ENCODE results near the gene YIPF5. TPM values are rescaled to one million over a fixed set of nuclear protein-coding genes. Genes with fewer than 3 reads are reported as not detected.

Gene YIPF5
- total and polyA plus RNA-seq, 7 donors = 12.3 to 44.6 (median 35.2) TPM

DNA sequence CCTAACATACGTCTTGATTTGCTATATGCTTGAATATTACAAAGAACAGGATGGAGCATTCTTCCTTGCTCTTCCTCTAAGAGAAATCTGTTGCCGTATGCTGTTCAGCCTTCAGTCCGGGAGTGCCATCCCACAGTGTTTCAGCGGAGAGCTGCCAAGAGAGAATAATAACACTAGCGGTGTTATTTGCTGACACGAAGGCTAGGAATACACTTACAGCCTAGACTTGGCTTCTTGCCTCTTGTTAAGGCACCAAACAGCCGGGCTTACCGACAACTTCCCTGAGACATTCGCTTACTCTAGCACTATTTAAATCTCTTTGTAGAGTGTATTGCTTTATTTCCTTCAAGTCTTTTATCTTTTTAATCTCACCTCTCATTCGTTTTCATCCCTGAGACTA lies 31.6 kb upstream of the YIPF5 start:
- no peaks in the 10 kb centered on the region for H3K9me3 ChIP-seq
- DNase-seq = no peak
- intact Hi-C loops (cut with DNase I) = loop anchor here (5.0 kb wide), 2 partner anchors 1630 to 1845 kb away; no protein-coding TSS in a partner anchor
- no peaks in the 10 kb centered on the region for H3K36me3 ChIP-seq
- 12 to 43% methylated on average over 10 of the region's 10 CpGs for WGBS, 2 donors
- H3K27ac ChIP-seq = no peak overlapping the region
- peaks cover 5 to 30% (median 12%) of the 10 kb centered on the region in 3 donors for H3K27me3 ChIP-seq
- H3K4me1 ChIP-seq = peaks cover 0 to 16% (median 10%) of the 10 kb centered on the region in 4 donors
- no peak overlapping the region for H3K4me3 ChIP-seq
- TF ChIP-seq EP300 (IDR thresholded peaks at IDR 0.05) (no peak), POLR2A (IDR thresholded peaks at IDR 0.05) (no peak), CTCF (IDR thresholded peaks at IDR 0.05) (no peak), POLR2AphosphoS5 (IDR thresholded peaks at IDR 0.05) (no peak)

DNA sequence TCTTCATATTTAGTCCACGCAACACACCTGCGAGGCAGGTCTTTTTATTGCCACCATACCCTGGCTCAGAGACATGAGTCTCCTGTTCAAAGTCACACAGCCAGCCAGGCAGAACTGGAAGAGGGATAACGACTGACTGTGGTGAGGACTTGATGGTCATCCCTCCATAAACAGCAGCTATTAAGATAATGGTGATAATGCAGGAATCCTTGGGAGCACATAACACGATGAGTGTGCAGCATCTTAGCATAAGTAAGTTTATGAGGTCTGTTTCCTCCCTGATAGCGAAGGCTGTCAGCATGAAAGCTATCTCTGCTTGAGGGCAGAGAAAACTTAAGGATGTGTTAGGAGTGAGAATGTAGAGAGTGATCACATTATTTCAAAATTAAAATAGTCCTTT lies 31.1 kb upstream of the YIPF5 start:
- Histone ChIP-seq H3K27me3 (peaks cover 5 to 25% (median 10%) of the 10 kb centered on the region in 3 donors), H3K4me3 (no peak overlapping the region), H3K9me3 (no peaks in the 10 kb centered on the region), H3K4me1 (peaks cover 0 to 16% (median 10%) of the 10 kb centered on the region in 4 donors), H3K27ac (no peak overlapping the region), H3K36me3 (no peaks in the 10 kb centered on the region)
- intact Hi-C loops (cut with DNase I) = loop anchor here (5.0 kb wide), 2 partner anchors 1631 to 1846 kb away; no protein-coding TSS in a partner anchor
- WGBS, 2 donors = 20 to 51% methylated on average over 5 of the region's 5 CpGs
- DNase-seq = no peak
- TF ChIP-seq POLR2AphosphoS5 (IDR thresholded peaks at IDR 0.05) = no peak
- TF ChIP-seq EP300 (IDR thresholded peaks at IDR 0.05) = no peak
- TF ChIP-seq POLR2A (IDR thresholded peaks at IDR 0.05) = no peak
- no peak for TF ChIP-seq CTCF (IDR thresholded peaks at IDR 0.05)

DNA sequence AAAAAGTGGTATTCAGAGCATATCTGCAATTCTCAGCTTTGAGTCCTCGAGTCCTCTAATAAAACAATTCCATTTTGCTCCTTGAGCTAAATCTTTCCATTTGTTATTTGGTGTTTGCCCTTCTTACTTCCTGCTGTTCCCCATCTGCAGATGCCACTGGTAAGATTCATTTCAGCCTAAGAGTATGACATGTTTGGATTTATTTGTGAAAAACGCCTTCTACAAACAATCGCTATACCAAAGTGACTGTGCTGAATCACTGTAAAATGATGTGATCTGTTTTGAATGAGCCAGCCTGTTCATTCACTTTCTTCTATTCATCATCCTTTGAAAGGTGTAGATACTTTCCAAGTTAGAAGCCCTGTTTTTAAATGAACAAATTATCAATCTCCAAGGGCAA lies 27.9 kb upstream of the YIPF5 start:
- Histone ChIP-seq H3K4me1 (peaks cover 0 to 9% (median 4%) of the 10 kb centered on the region in 4 donors), H3K36me3 (no peaks in the 10 kb centered on the region), H3K27ac (no peak overlapping the region), H3K27me3 (no peaks in the 10 kb centered on the region), H3K9me3 (no peaks in the 10 kb centered on the region), H3K4me3 (no peak overlapping the region)
- intact Hi-C loops (cut with DNase I) = no loop called here
- DNase-seq = no peak
- no peak for TF ChIP-seq POLR2AphosphoS5 (IDR thresholded peaks at IDR 0.05)
- no peak for TF ChIP-seq POLR2A (IDR thresholded peaks at IDR 0.05)
- TF ChIP-seq CTCF (IDR thresholded peaks at IDR 0.05) = no peak
- no peak for TF ChIP-seq EP300 (IDR thresholded peaks at IDR 0.05)
- 14 to 52% methylated on average over 3 of the region's 3 CpGs for WGBS, 2 donors

DNA sequence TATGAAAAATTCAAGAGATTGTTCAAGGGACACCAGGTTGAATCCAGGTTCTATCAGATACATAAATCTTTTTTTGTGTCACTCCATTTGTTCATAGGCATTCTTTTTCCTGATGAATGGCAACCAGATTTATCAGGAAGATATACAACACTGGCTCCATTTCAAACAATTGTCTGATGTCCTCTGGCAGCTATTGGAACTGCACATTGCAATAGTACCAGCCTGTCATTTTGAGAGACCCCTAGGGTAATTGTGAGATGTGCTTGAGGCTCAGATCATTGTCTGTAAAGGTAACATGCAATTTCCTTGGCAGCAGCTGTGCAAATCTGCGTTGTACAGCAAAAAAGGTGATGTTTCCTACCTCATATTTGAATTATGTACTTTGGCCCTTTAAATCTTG lies 26.2 kb upstream of the YIPF5 start:
- 16 to 83% methylated on average over 1 of the region's 1 CpG for WGBS, 2 donors
- Histone ChIP-seq H3K4me3 (no peak overlapping the region), H3K27ac (no peak overlapping the region), H3K4me1 (peaks cover 0 to 2% (median under 1%) of the 10 kb centered on the region in 4 donors), H3K27me3 (no peaks in the 10 kb centered on the region), H3K9me3 (no peaks in the 10 kb centered on the region), H3K36me3 (no peaks in the 10 kb centered on the region)
- TF ChIP-seq CTCF (IDR thresholded peaks at IDR 0.05) = no peak
- TF ChIP-seq POLR2AphosphoS5 (IDR thresholded peaks at IDR 0.05) = no peak
- no peak for TF ChIP-seq EP300 (IDR thresholded peaks at IDR 0.05)
- no peak for TF ChIP-seq POLR2A (IDR thresholded peaks at IDR 0.05)
- intact Hi-C loops (cut with DNase I) = no loop called here
- DNase-seq = no peak

- DNase-seq = no peak
- H3K9me3 ChIP-seq = no peaks in the 10 kb centered on the region
- H3K27ac ChIP-seq = no peak overlapping the region
- H3K4me1 ChIP-seq = no peaks in the 10 kb centered on the region
- no peak overlapping the region for H3K4me3 ChIP-seq
- H3K27me3 ChIP-seq = no peaks in the 10 kb centered on the region
- H3K36me3 ChIP-seq = no peaks in the 10 kb centered on the region
- intact Hi-C loops (cut with DNase I) = no loop called here
- TF ChIP-seq POLR2AphosphoS5 (IDR thresholded peaks at IDR 0.05) (no peak), POLR2A (IDR thresholded peaks at IDR 0.05) (no peak), CTCF (IDR thresholded peaks at IDR 0.05) (no peak), EP300 (IDR thresholded peaks at IDR 0.05) (no peak)
- 71 to 76% methylated on average over 4 of the region's 4 CpGs for WGBS, 2 donors
Observed at GRCh38 chr5:144195448-144195847, 25.0 kb upstream of the YIPF5 start.
